K562 (cell line): Measurements from ENCODE around the gene RALY. TPM values are rescaled to one million over a fixed set of nuclear protein-coding genes. Genes with fewer than 3 reads are reported as not detected.

ENCODE experiments used
- ATAC-seq: fragments of 200-7000 bp; cut with Tn5 transposase; 3 replicates; pipeline ENCODE4 v1.9.1; 2020; ENCODE audit warnings: moderate library complexity
- BruUV-seq: library from RNA; stranded (reverse); fragments of 400-500 nt; replicated peaks from 2 replicates; lab custom pipeline; 2021; lab: Mats Ljungman, UMichigan
- CTCF ChIA-PET: fragments of 300-600 bp; formaldehyde crosslinking; extraction: SDS; loops from one replicate; lab custom pipeline; 2021; ENCODE audit warnings: low intra/inter-chr PET ratio; lab: Yijun Ruan, JAX
- POLR2A ChIA-PET: fragments of 300-600, 350-650 bp; sonication (Branson Sonifier 250); formaldehyde crosslinking; extraction: SDS; loops from one replicate; lab custom pipeline; 2021; ENCODE audit warnings: antibody characterized with exemption, inconsistent platforms; lab: Yijun Ruan, JAX
- DNase-seq, 4 experiments: peaks; one replicate each; pipeline versions ENCODE4 v3.0.0 to v3.0.0-alpha.2; 2011 to 2018; ENCODE audit warnings: low spot score in 3 of 4, mixed read lengths in 3 of 4; ENCODE audit errors: extremely low read depth in 1 of 4
- FAIRE-seq: peaks from 2 replicates; lab custom pipeline; 2011; peaks lifted over from hg19 to GRCh38; lab: Jason Lieb, UNC
- H2AFZ ChIP-seq: 2 replicates; pipeline ENCODE4 v1.6.0; 2011; ENCODE audit warnings: low read depth, low read length, control low read depth, inconsistent platforms
- H3K27ac ChIP-seq: fragments of 200-600 bp; 3 replicates; pipeline ENCODE4 v1.8.0; 2011; ENCODE audit warnings: low read depth, mild to moderate bottlenecking, control low read depth, inconsistent platforms, low read length, moderate library complexity, mixed read lengths; ENCODE audit errors: extremely low read depth
- H3K27me3 ChIP-seq, 2 experiments: fragments of 300-600 bp in 1 of 2; 2 replicates in 1 of 2; 3 replicates in 1 of 2; pipeline versions ENCODE4 v1.6.0 to v1.8.0; 2011; ENCODE audit warnings: inconsistent platforms in 2 of 2, low read length in 2 of 2, mild to moderate bottlenecking in 1 of 2, mixed read lengths in 1 of 2, moderate library complexity in 1 of 2; ENCODE audit not compliant: control insufficient read depth in 2 of 2, insufficient read depth in 2 of 2
- H3K36me3 ChIP-seq: fragments of 300-600 bp; 3 replicates; pipeline ENCODE4 v1.8.0; 2011; ENCODE audit warnings: mild to moderate bottlenecking, low read length, inconsistent platforms; ENCODE audit not compliant: control insufficient read depth, insufficient read depth
- H3K4me1 ChIP-seq, 2 experiments: fragments of 200-600 bp in 1 of 2; replicated peaks in 1 of 2; 2 replicates in 1 of 2; 3 replicates in 1 of 2; pipeline versions ENCODE4 v1.5.1 to v1.8.0; 2011; ENCODE audit warnings: inconsistent platforms in 2 of 2, low read length in 2 of 2, mild to moderate bottlenecking in 1 of 2, mixed read lengths in 1 of 2, moderate library complexity in 1 of 2; ENCODE audit not compliant: control insufficient read depth in 2 of 2, insufficient read depth in 2 of 2
- H3K4me2 ChIP-seq: 2 replicates; pipeline ENCODE4 v1.6.1; 2011; ENCODE audit warnings: low read length, control low read depth, inconsistent platforms, mixed read lengths; ENCODE audit not compliant: insufficient read depth
- H3K4me3 ChIP-seq: fragments of 200-600 bp; sonication (generic), shearing (Covaris generic); 2 replicates; pipeline ENCODE4 v1.5.1; 2016; ENCODE audit warnings: control low read depth, inconsistent platforms
- H3K79me2 ChIP-seq: fragments of 200-600 bp; 3 replicates; pipeline ENCODE4 v1.8.0; 2011; ENCODE audit warnings: low read length, inconsistent platforms; ENCODE audit not compliant: control insufficient read depth, insufficient read depth
- H3K9ac ChIP-seq, 2 experiments: 2 replicates each; pipeline versions ENCODE4 v1.6.0 to v1.6.1; 2011; ENCODE audit warnings: low read depth in 2 of 2, low read length in 2 of 2, control low read depth in 1 of 2, inconsistent platforms in 1 of 2, mild to moderate bottlenecking in 1 of 2, mixed read lengths in 1 of 2; ENCODE audit not compliant: insufficient read depth in 1 of 2
- H3K9me1 ChIP-seq: one replicate; pipeline ENCODE4 v1.6.0; 2011; ENCODE audit warnings: inconsistent platforms, mild to moderate bottlenecking, low read length, moderate library complexity; ENCODE audit not compliant: control insufficient read depth, insufficient read depth
- H3K9me3 ChIP-seq: replicated peaks from 2 replicates; pipeline ENCODE4 v1.5.1; 2011; ENCODE audit warnings: low read depth, low read length, inconsistent platforms; ENCODE audit not compliant: control insufficient read depth, insufficient read depth
- H4K20me1 ChIP-seq: replicated peaks from 2 replicates; pipeline ENCODE4 v1.6.1; 2011; ENCODE audit warnings: low read length, inconsistent platforms, mixed read lengths; ENCODE audit not compliant: control insufficient read depth, insufficient read depth
- HLTF ChIP-seq: fragments of 450-650 bp; IDR thresholded peaks from 2 replicates; pipeline ENCODE4 v1.6.1; 2016
- ILF3 ChIP-seq: fragments of 450-650 bp; IDR thresholded peaks from 2 replicates; pipeline ENCODE4 v1.6.1; 2018; ENCODE audit warnings: antibody characterized with exemption, mild to moderate bottlenecking, moderate library complexity, borderline replicate concordance
- MYC ChIP-seq, 2 experiments: fragments of 250-450 bp in 1 of 2; sonication (Bioruptor Pico) in 1 of 2; IDR thresholded peaks; 2 replicates each; pipeline versions ENCODE4 v1.5.1 to v1.6.1; 2012 to 2021; ENCODE audit warnings: low read depth in 2 of 2, borderline replicate concordance in 1 of 2, improper control_type of control experiment in 1 of 2, low read length in 1 of 2, mild to moderate bottlenecking in 1 of 2, moderate library complexity in 1 of 2
- POLR2A ChIP-seq: fragments of 450-650 bp; conservative IDR thresholded peaks from 2 replicates; pipeline ENCODE4 v1.6.1; 2016
- TAF9B ChIP-seq: fragments of 450-650 bp; IDR thresholded peaks from 2 replicates; pipeline ENCODE4 v1.6.1; 2018; ENCODE audit warnings: mild to moderate bottlenecking; ENCODE audit not compliant: partially characterized antibody
- TEAD4 ChIP-seq, 2 experiments: sonication (generic) in 1 of 2; formaldehyde crosslinking in 1 of 2; IDR thresholded peaks; 2 replicates each; pipeline versions ENCODE4 v1.6.1 to v1.8.0; 2012 to 2022; ENCODE audit warnings: borderline replicate concordance in 1 of 2, inconsistent platforms in 1 of 2, low read length in 1 of 2, mild to moderate bottlenecking in 1 of 2, missing genetic modification reagents in 1 of 2
- ZNF668 ChIP-seq: fragments of 250-450 bp; sonication (Bioruptor Pico); IDR thresholded peaks from 2 replicates; pipeline ENCODE4 v1.8.0; 2022; ENCODE audit warnings: mild to moderate bottlenecking, inconsistent platforms
- ZNF780A ChIP-seq: fragments of 250-450 bp; sonication (Bioruptor Pico); IDR thresholded peaks from 2 replicates; pipeline ENCODE4 v1.5.0; 2021; ENCODE audit warnings: mild to moderate bottlenecking
- WGBS: fragments of 100-300 bp; shearing (Covaris generic); methylation state at CpG from one replicate; pipeline ENCODE4 v1.1.6; 2016; ENCODE audit warnings: low coverage, mixed read lengths; ENCODE audit not compliant: insufficient coverage; ENCODE audit errors: missing lambda C conversion rate; 5-methylcytosine and 5-hydroxymethylcytosine counted together
- in situ Hi-C: fragments of 300-500 bp; cut with MboI; formaldehyde crosslinking; loops from 4 replicates; pipeline ENCODE4 v1.15.0; 2018; ENCODE audit warnings: inconsistent platforms, mixed read lengths
- intact Hi-C: fragments of 100-400 bp; cut with micrococcal nuclease; formaldehyde crosslinking; loops from 2 replicates; pipeline ENCODE4 v1.14.2; 2022
- polyA plus RNA-seq, 8 experiments: library from polyadenylated mRNA; depleted of rRNA in 4 of 8; stranded (reverse) in 5 of 8; unstranded in 3 of 8; fragments of >200 nt; fragmentation: Nextera tagmentation in 2 of 8; fragmentation: Illumina TruSeq in 1 of 8; extraction: Ambion mirVana in 2 of 8; extraction: Trizol in 1 of 8; gene quantifications; 2 replicates each; pipeline versions ENCODE4 v1.2.1 to v1.2.3, GENCODE V29; 2011 to 2014; ENCODE audit warnings: inconsistent platforms in 1 of 8, missing spikeins in 1 of 8
- total RNA-seq, 7 experiments: library from RNA; depleted of rRNA in 6 of 7; stranded (reverse); fragments of >200 nt in 6 of 7; fragmentation: Illumina TruSeq in 2 of 7; extraction: Trizol in 2 of 7; gene quantifications; 2 replicates each; pipeline versions ENCODE4 v1.2.1 to v1.2.3, GENCODE V29; 2011 to 2021; ENCODE audit warnings: low replicate concordance in 1 of 7
- TF ChIP-seq, protein P1 (sequence below), 2 experiments: fragments of 450-650 bp in 1 of 2; IDR thresholded peaks; 2 replicates each; pipeline ENCODE4 v1.6.1; 2011 to 2017; ENCODE audit warnings: low read depth in 2 of 2, antibody characterized with exemption in 1 of 2, borderline replicate concordance in 1 of 2, low read length in 1 of 2, mild to moderate bottlenecking in 1 of 2, mixed read lengths in 1 of 2; ENCODE audit not compliant: control insufficient read depth in 1 of 2
- TF ChIP-seq, protein P2 (sequence below): IDR thresholded peaks from 3 replicates; pipeline ENCODE4 v1.6.1; 2011; ENCODE audit warnings: borderline replicate concordance, mild to moderate bottlenecking; ENCODE audit not compliant: insufficient read length, insufficient read depth
- TF ChIP-seq, protein P3 (sequence below): fragments of 250-450 bp; sonication (Bioruptor Pico); IDR thresholded peaks from 2 replicates; pipeline ENCODE4 v1.4.0; 2020; ENCODE audit warnings: mild to moderate bottlenecking, moderate library complexity
- TF ChIP-seq, protein P4 (sequence below): fragments of 250-450 bp; sonication (Bioruptor Pico); IDR thresholded peaks from 2 replicates; pipeline ENCODE4 v1.8.0; 2022; ENCODE audit warnings: inconsistent platforms, mild to moderate bottlenecking, moderate library complexity, borderline replicate concordance
- TF ChIP-seq, protein P5 (sequence below): fragments of 450-650 bp; IDR thresholded peaks from 2 replicates; pipeline ENCODE4 v1.6.1; 2016

RALY gene
- total and polyA plus RNA-seq, 9 of the 15 experiments (the other 6 are each of a cell fraction or from before 2014, with no cell fraction given): 0.80 to 207 (median 128) TPM

DNA sequence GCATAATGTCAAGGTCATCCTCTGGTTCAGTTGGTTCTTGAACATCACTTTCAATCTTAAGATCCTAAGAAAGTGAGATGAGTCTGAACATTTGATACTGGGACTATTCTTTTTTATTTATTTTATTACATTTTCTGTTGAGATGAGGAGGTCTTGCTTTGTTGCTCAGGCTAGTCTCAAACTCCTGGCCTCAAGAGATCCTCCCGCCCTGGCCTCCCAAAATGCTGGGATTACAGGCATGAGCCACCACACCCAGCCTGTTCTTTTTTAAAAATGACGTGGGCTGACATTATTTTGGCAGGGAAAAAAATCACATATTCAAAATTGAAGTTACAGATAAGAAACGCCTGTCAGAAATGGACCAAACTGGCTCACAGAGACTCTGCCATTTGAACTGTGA is 104.9 kb downstream of the RALY start:
- Histone ChIP-seq H3K4me3 (no peak overlapping the region), H3K9me1 (no peaks in the 10 kb centered on the region), H3K27me3 (no peaks in the 10 kb centered on the region), H3K9me3 (no peaks in the 10 kb centered on the region), H2AFZ (no peak overlapping the region), H4K20me1 (peaks cover 4% of the 10 kb centered on the region; the same call in 1 of the 2 replicates), H3K9ac (no peak overlapping the region), H3K79me2 (peaks cover 65% of the 10 kb centered on the region), H3K27ac (no peak overlapping the region), H3K4me2 (no peak overlapping the region), H3K36me3 (peaks cover 99% of the 10 kb centered on the region), H3K4me1 (no peaks in the 10 kb centered on the region)
- FAIRE-seq (no peak), DNase-seq (no peak), ATAC-seq (no peak)
- in situ Hi-C loops (no loop called here), intact Hi-C loops (no loop called here)
- 90% methylated on average over 3 of the region's 3 CpGs for WGBS
- ChIA-PET POLR2A (interaction anchor here (3.7 kb wide), 1 partner anchor 14 kb away, joined by 17 read pairs; the partner anchor contains the start of gene EIF2S2), CTCF (no interaction called here)
- no TSS peak for BruUV-seq
- TF ChIP-seq, protein P1, sequence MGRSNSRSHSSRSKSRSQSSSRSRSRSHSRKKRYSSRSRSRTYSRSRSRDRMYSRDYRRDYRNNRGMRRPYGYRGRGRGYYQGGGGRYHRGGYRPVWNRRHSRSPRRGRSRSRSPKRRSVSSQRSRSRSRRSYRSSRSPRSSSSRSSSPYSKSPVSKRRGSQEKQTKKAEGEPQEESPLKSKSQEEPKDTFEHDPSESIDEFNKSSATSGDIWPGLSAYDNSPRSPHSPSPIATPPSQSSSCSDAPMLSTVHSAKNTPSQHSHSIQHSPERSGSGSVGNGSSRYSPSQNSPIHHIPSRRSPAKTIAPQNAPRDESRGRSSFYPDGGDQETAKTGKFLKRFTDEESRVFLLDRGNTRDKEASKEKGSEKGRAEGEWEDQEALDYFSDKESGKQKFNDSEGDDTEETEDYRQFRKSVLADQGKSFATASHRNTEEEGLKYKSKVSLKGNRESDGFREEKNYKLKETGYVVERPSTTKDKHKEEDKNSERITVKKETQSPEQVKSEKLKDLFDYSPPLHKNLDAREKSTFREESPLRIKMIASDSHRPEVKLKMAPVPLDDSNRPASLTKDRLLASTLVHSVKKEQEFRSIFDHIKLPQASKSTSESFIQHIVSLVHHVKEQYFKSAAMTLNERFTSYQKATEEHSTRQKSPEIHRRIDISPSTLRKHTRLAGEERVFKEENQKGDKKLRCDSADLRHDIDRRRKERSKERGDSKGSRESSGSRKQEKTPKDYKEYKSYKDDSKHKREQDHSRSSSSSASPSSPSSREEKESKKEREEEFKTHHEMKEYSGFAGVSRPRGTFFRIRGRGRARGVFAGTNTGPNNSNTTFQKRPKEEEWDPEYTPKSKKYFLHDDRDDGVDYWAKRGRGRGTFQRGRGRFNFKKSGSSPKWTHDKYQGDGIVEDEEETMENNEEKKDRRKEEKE (IDR thresholded peaks at IDR 0.05; ENCODE audit: borderline replicate concordance in 1 of 2, control insufficient read depth in 1 of 2, low read depth in 2 of 2, low read length in 1 of 2): no peak
- TF ChIP-seq ZNF780A (CRISPR knock-in tag) (no peak), ILF3 (no peak), TAF9B (no peak), TEAD4 (IDR thresholded peaks at IDR 0.05; ENCODE audit: low read length) (no peak), TEAD4 (CRISPR knock-in tag; IDR thresholded peaks at IDR 0.05; ENCODE audit: borderline replicate concordance) (no peak), POLR2A (no peak), MYC (IDR thresholded peaks at IDR 0.05; ENCODE audit: low read depth, low read length) (no peak), MYC (CRISPR knock-in tag; IDR thresholded peaks at IDR 0.05; ENCODE audit: borderline replicate concordance, low read depth) (no peak), HLTF (no peak), ZNF668 (CRISPR knock-in tag) (no peak)
- TF ChIP-seq, protein P2, sequence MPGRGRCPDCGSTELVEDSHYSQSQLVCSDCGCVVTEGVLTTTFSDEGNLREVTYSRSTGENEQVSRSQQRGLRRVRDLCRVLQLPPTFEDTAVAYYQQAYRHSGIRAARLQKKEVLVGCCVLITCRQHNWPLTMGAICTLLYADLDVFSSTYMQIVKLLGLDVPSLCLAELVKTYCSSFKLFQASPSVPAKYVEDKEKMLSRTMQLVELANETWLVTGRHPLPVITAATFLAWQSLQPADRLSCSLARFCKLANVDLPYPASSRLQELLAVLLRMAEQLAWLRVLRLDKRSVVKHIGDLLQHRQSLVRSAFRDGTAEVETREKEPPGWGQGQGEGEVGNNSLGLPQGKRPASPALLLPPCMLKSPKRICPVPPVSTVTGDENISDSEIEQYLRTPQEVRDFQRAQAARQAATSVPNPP: no peak
- TF ChIP-seq, protein P3, sequence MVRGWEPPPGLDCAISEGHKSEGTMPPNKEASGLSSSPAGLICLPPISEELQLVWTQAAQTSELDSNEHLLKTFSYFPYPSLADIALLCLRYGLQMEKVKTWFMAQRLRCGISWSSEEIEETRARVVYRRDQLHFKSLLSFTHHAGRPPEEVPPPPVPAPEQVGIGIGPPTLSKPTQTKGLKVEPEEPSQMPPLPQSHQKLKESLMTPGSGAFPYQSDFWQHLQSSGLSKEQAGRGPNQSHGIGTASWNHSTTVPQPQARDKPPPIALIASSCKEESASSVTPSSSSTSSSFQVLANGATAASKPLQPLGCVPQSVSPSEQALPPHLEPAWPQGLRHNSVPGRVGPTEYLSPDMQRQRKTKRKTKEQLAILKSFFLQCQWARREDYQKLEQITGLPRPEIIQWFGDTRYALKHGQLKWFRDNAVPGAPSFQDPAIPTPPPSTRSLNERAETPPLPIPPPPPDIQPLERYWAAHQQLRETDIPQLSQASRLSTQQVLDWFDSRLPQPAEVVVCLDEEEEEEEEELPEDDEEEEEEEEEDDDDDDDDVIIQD (CRISPR knock-in tag): no peak
- TF ChIP-seq, protein P4, sequence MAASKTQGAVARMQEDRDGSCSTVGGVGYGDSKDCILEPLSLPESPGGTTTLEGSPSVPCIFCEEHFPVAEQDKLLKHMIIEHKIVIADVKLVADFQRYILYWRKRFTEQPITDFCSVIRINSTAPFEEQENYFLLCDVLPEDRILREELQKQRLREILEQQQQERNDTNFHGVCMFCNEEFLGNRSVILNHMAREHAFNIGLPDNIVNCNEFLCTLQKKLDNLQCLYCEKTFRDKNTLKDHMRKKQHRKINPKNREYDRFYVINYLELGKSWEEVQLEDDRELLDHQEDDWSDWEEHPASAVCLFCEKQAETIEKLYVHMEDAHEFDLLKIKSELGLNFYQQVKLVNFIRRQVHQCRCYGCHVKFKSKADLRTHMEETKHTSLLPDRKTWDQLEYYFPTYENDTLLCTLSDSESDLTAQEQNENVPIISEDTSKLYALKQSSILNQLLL (CRISPR knock-in tag): no peak
- TF ChIP-seq, protein P5, sequence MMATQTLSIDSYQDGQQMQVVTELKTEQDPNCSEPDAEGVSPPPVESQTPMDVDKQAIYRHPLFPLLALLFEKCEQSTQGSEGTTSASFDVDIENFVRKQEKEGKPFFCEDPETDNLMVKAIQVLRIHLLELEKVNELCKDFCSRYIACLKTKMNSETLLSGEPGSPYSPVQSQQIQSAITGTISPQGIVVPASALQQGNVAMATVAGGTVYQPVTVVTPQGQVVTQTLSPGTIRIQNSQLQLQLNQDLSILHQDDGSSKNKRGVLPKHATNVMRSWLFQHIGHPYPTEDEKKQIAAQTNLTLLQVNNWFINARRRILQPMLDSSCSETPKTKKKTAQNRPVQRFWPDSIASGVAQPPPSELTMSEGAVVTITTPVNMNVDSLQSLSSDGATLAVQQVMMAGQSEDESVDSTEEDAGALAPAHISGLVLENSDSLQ: no peak
